Vagina (tissue), 2 donors: Measurements from ENCODE around the gene NTF3. TPM values are rescaled to one million over a fixed set of nuclear protein-coding genes. Genes with fewer than 3 reads are reported as not detected.

ENCODE experiments used
- DNase-seq, 2 donors: peaks; one replicate each; pipeline ENCODE4 v3.0.0-alpha.2; 2017; ENCODE audit errors: extremely low spot score in 2 of 2
- H3K27ac ChIP-seq: fragments of 200-600 bp; sonication (generic); one replicate; pipeline ENCODE4 v1.5.1; 2019
- H3K27me3 ChIP-seq: fragments of 200-600 bp; sonication (generic); one replicate; pipeline ENCODE4 v1.5.1; 2019
- H3K36me3 ChIP-seq, 2 donors: fragments of 200-600 bp; sonication (generic); one replicate each; pipeline ENCODE4 v1.5.1; 2017 to 2019
- H3K4me1 ChIP-seq: fragments of 200-600 bp; sonication (generic); one replicate; pipeline ENCODE4 v1.5.1; 2019
- H3K4me3 ChIP-seq, 2 donors: fragments of 200-600 bp; sonication (generic); 1 replicate in 1 of 2; 2 replicates in 1 of 2; pipeline ENCODE4 v1.5.1; 2016 to 2019
- H3K9me3 ChIP-seq: fragments of 200-600 bp; sonication (generic); one replicate; pipeline ENCODE4 v1.5.1; 2019
- POLR2A ChIP-seq, 2 donors: fragments of 450-650 bp; IDR thresholded peaks; one replicate each; pipeline ENCODE4 v1.6.1; 2017; ENCODE audit warnings: antibody characterized with exemption in 2 of 2, mild to moderate bottlenecking in 2 of 2, moderate library complexity in 2 of 2
- POLR2AphosphoS5 ChIP-seq, 2 donors: sonication (generic); formaldehyde crosslinking; IDR thresholded peaks; one replicate each; pipeline ENCODE4 v1.9.0; 2017; ENCODE audit warnings: antibody characterized with exemption in 2 of 2, mild to moderate bottlenecking in 2 of 2, low read depth in 1 of 2; ENCODE audit not compliant: insufficient read depth in 1 of 2
- intact Hi-C: fragments of 100-400 bp; cut with DNase I; formaldehyde crosslinking; loops from one replicate; pipeline ENCODE4 v1.15.1; 2023
- total RNA-seq: library from RNA; depleted of rRNA; stranded (reverse); fragments of >200 nt; gene quantifications from one replicate; pipeline ENCODE4 v1.2.3, GENCODE V29; 2016
- TF ChIP-seq, protein P1 (sequence below), 3 experiments: fragments of 450-650 bp in 2 of 3; fragments of 200-600 bp in 1 of 3; sonication (generic) in 1 of 3; IDR thresholded peaks; one replicate each; pipeline ENCODE4 v1.5.1; 2017 to 2019; ENCODE audit warnings: antibody characterized with exemption in 3 of 3, mild to moderate bottlenecking in 2 of 3, moderate library complexity in 2 of 3

NTF3 gene
- total RNA-seq, 1 donor from 2014 or later: 1.7 TPM

DNA sequence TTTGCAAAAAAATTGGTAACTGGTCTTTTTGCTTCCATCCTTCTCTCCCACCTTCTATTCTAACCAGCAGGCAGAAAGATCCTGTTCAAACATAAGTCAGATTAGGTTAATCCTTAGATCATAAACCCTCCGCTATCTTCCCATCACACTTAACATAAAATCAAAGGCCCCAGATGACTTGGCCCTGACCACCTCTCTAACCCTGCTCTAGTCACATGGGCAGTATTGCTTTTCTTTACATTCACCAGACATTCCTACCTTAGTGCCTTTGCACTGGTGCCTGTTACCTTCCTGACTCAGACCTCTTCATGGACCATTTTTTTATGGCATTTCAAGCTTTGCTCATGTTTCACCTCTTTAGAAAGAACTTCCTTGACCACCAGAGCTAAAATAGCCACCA is 83.5 kb downstream of the NTF3 start:
- Histone ChIP-seq H3K9me3 (no peaks in the 10 kb centered on the region), H3K4me1 (peaks cover 11% of the 10 kb centered on the region), H3K36me3 (no peaks in the 10 kb centered on the region), H3K4me3 (no peak overlapping the region), H3K27ac (no peak overlapping the region), H3K27me3 (no peaks in the 10 kb centered on the region)
- TF ChIP-seq POLR2A (IDR thresholded peaks at IDR 0.05) (no peak), POLR2AphosphoS5 (IDR thresholded peaks at IDR 0.05; ENCODE audit: insufficient read depth in 1 of 2, low read depth in 1 of 2) (no peak)
- TF ChIP-seq, protein P1, sequence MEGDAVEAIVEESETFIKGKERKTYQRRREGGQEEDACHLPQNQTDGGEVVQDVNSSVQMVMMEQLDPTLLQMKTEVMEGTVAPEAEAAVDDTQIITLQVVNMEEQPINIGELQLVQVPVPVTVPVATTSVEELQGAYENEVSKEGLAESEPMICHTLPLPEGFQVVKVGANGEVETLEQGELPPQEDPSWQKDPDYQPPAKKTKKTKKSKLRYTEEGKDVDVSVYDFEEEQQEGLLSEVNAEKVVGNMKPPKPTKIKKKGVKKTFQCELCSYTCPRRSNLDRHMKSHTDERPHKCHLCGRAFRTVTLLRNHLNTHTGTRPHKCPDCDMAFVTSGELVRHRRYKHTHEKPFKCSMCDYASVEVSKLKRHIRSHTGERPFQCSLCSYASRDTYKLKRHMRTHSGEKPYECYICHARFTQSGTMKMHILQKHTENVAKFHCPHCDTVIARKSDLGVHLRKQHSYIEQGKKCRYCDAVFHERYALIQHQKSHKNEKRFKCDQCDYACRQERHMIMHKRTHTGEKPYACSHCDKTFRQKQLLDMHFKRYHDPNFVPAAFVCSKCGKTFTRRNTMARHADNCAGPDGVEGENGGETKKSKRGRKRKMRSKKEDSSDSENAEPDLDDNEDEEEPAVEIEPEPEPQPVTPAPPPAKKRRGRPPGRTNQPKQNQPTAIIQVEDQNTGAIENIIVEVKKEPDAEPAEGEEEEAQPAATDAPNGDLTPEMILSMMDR (IDR thresholded peaks at IDR 0.05): no peak
- peak in 1 of 2 donors; percentile 29 for DNase-seq
- intact Hi-C loops: no loop called here

DNA sequence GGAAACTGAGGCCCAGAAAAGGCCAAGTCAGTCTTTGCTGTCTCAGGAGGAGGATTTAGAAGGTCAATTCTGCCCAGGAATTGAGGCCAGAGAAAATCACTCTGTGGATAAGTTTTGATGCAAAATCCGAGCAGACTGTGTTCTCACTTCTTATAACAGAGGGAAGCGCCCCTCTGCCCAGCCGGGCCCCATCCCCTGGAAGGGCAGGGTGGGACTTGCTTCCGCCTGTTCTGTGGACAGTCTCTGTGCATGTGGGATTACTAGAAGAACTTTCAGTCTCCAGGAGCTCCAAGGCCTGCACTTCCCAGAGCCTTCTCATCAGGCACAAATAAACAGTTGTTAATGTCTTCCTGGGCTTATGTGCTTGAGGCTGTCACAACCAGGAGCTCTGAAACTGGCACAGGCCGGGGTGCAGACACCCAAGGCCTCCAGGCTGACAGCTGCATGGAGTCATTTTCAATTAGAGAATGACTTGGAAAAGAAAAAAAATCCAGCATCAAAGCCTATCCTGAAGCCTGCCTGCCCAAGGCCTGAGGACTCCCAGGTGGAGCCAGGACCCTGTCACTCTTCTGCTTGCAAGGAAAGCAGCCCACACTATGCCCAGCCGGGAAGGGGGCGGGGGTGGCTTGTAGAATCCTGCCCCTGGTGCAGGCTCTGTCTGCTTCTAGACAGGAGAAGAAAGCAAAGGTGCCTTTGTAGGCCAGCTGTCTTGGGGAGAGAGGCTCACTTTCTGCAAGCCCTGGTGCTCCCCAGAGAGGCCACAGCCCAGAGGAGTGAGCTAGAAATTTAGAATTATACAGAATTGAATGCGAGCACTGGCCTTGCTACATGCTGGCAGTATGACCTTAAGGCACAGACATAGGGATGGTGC is 84.7 kb downstream of the NTF3 start:
- Histone ChIP-seq H3K4me3 (no peak overlapping the region), H3K27ac (no peak overlapping the region), H3K36me3 (no peaks in the 10 kb centered on the region), H3K9me3 (no peaks in the 10 kb centered on the region), H3K4me1 (peaks cover 8% of the 10 kb centered on the region), H3K27me3 (no peaks in the 10 kb centered on the region)
- intact Hi-C loops: no loop called here
- DNase-seq: peak; percentile 58 to 72
- TF ChIP-seq POLR2AphosphoS5 (IDR thresholded peaks at IDR 0.05; ENCODE audit: insufficient read depth in 1 of 2, low read depth in 1 of 2): no peak
- TF ChIP-seq, protein P1 (IDR thresholded peaks at IDR 0.05): no peak
- TF ChIP-seq POLR2A (IDR thresholded peaks at IDR 0.05): no peak

DNA sequence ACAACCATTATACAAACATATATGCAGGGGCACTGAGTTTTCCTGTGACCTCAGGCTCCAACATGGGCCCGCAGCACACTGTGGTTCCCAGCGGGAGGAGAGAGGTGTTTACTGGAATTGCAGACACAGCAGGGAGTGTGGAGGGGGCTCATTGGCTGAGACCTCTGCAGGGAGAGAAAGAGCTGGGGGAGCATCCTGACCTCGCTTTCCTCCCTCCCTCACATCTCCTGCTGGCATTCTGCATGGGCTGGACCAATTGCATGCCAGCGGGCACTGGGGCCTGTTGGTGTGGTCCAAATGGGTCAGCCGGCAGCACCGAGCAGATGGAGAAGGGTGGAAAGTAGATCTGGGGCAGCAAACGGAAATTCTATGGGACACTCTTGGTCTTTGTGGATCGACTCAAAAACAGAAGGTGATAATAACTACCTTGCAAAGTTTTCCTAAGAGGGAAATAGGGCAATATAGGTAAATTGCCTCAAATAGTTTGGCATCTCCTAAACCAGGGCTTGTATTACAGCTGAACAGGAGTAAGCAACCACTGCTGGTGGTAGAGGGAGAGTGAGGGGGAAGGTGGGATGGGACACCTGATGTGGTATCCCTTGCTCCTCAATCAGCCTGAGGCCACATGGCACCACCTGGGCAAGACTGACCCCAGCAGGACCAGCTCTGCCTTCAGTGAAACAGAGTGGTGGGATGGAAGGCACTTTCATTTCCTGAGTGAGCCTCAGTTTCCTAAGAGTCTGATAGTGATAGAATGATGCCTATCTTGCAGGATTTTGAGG is 86.9 kb downstream of the NTF3 start:
- no peaks in the 10 kb centered on the region for H3K27me3 ChIP-seq
- no peak overlapping the region for H3K27ac ChIP-seq
- no peak overlapping the region for H3K4me3 ChIP-seq
- H3K36me3 ChIP-seq: no peaks in the 10 kb centered on the region
- no peaks in the 10 kb centered on the region for H3K9me3 ChIP-seq
- H3K4me1 ChIP-seq: no peaks in the 10 kb centered on the region
- intact Hi-C loops: no loop called here
- TF ChIP-seq, protein P1 (IDR thresholded peaks at IDR 0.05): no peak
- TF ChIP-seq POLR2AphosphoS5 (IDR thresholded peaks at IDR 0.05; ENCODE audit: insufficient read depth in 1 of 2, low read depth in 1 of 2): no peak
- no peak for TF ChIP-seq POLR2A (IDR thresholded peaks at IDR 0.05)
- peak in 1 of 2 donors; percentile 75 for DNase-seq

DNA sequence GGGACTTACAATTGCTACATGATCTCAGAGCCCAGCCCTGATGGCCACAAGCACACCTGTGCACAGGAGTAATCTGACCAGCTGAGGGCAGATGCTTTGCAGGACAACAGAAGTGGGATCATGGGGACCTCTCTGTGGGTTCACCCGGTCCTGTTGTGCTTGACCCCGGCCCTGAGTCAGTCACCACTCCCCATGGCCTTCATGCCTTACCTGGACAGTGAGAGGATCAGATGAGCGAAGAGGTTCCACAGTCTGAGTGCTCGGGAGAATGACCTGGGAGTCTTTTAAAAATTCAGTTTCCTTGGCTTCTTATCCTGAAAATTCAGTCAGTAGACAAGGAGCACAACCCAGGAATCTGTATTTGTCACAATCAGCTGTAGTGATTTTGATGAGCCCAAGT is 88.1 kb downstream of the NTF3 start:
- peak in 1 of 2 donors; percentile 78 for DNase-seq
- Histone ChIP-seq H3K27me3 (no peaks in the 10 kb centered on the region), H3K4me1 (no peaks in the 10 kb centered on the region), H3K4me3 (no peak overlapping the region), H3K27ac (no peak overlapping the region), H3K36me3 (no peaks in the 10 kb centered on the region), H3K9me3 (no peaks in the 10 kb centered on the region)
- intact Hi-C loops: no loop called here
- TF ChIP-seq POLR2AphosphoS5 (IDR thresholded peaks at IDR 0.05; ENCODE audit: insufficient read depth in 1 of 2, low read depth in 1 of 2) (no peak), POLR2A (IDR thresholded peaks at IDR 0.05) (no peak)
- TF ChIP-seq, protein P1 (IDR thresholded peaks at IDR 0.05): no peak
